ENCODE data around the gene IDI1.

DNA sequence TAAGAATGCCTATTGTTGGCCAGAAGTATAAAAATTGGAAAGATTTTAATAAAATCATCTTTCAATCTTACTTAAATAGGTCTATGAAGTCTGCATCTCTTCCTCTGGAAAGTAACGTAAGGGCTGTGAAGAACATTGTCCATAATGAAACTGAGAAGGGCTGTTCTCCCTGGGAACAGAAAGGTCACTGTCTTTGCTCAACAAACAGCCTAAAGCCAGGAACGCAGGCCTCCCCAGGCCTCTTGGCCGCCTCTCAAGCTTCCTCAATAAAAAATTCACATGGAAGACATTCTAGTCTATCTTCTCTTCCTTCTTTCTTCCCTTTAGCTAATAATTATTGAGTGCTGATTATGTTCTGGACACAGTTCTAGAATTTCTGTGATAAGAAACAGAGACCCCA lies 14.2 kb downstream of the IDI1 start:
- TF ChIP-seq, protein P1, sequence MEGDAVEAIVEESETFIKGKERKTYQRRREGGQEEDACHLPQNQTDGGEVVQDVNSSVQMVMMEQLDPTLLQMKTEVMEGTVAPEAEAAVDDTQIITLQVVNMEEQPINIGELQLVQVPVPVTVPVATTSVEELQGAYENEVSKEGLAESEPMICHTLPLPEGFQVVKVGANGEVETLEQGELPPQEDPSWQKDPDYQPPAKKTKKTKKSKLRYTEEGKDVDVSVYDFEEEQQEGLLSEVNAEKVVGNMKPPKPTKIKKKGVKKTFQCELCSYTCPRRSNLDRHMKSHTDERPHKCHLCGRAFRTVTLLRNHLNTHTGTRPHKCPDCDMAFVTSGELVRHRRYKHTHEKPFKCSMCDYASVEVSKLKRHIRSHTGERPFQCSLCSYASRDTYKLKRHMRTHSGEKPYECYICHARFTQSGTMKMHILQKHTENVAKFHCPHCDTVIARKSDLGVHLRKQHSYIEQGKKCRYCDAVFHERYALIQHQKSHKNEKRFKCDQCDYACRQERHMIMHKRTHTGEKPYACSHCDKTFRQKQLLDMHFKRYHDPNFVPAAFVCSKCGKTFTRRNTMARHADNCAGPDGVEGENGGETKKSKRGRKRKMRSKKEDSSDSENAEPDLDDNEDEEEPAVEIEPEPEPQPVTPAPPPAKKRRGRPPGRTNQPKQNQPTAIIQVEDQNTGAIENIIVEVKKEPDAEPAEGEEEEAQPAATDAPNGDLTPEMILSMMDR (IDR thresholded peaks at IDR 0.05), result no peak
- no peak for TF ChIP-seq POLR2A (IDR thresholded peaks at IDR 0.05)

Data from lower leg skin (tissue), 3 donors.